Mesothelial cell of epicardium (in vitro differentiated cells): ENCODE measurements around the gene CEMIP2. TPM values are rescaled to one million over a fixed set of nuclear protein-coding genes. Genes with fewer than 3 reads are reported as not detected.

Experiments used
- DNase-seq, 2 experiments: peaks; one replicate each; pipeline ENCODE4 v3.0.0; 2021; ENCODE audit warnings: low spot score in 2 of 2; ENCODE audit not compliant: unreplicated experiment in 2 of 2
- H3K27ac Mint-ChIP-seq: 2 replicates; pipeline ENCODE4 v1.8.0; 2021; ENCODE audit warnings: mixed read lengths
- H3K27me3 Mint-ChIP-seq: 2 replicates; pipeline ENCODE4 v1.8.0; 2021; ENCODE audit warnings: low read depth, mixed read lengths
- H3K36me3 Mint-ChIP-seq: 2 replicates; pipeline ENCODE4 v1.8.0; 2021; ENCODE audit warnings: mixed read lengths
- H3K4me1 Mint-ChIP-seq: 2 replicates; pipeline ENCODE4 v1.8.0; 2021; ENCODE audit warnings: mixed read lengths
- H3K4me3 Mint-ChIP-seq: 2 replicates; pipeline ENCODE4 v1.8.0; 2021; ENCODE audit warnings: mild to moderate bottlenecking, moderate library complexity, mixed read lengths
- H3K9me3 Mint-ChIP-seq: 2 replicates; pipeline ENCODE4 v1.8.0; 2021; ENCODE audit warnings: mixed read lengths
- total RNA-seq: library from RNA; stranded (reverse); gene quantifications from 3 replicates; pipeline ENCODE4 v1.2.1, GENCODE V29; 2021
- TF ChIP-seq, protein P1 (sequence below): fragments of 200-600 bp; sonication (generic); IDR thresholded peaks from one replicate; pipeline ENCODE4 v1.5.0; 2021; ENCODE audit warnings: antibody characterized with exemption; ENCODE audit not compliant: unreplicated experiment

The CEMIP2 gene
- total RNA-seq, 1 donor from 2014 or later, result 122 TPM

DNA sequence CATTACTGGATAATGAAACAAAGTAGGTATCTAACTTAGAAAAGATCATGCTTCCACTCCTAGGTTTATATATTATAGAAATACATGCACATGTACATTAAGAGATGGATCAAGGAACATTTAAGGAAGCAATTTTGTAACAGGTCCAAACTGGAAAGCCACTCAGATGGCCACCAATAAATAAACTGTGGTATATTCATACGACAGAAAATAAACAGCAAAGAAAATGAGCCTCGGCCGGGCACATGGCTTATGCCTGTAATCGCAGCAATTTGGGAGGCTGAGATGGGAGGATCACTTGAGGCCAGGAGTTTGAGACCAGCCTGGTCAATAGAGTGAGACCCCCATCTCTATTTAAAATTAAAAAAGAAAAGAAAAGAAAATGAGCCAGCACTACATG is 25.6 kb downstream of the CEMIP2 start:
- peak overlapping the region; percentile 94 for H3K27ac Mint-ChIP-seq
- TF ChIP-seq, protein P1, sequence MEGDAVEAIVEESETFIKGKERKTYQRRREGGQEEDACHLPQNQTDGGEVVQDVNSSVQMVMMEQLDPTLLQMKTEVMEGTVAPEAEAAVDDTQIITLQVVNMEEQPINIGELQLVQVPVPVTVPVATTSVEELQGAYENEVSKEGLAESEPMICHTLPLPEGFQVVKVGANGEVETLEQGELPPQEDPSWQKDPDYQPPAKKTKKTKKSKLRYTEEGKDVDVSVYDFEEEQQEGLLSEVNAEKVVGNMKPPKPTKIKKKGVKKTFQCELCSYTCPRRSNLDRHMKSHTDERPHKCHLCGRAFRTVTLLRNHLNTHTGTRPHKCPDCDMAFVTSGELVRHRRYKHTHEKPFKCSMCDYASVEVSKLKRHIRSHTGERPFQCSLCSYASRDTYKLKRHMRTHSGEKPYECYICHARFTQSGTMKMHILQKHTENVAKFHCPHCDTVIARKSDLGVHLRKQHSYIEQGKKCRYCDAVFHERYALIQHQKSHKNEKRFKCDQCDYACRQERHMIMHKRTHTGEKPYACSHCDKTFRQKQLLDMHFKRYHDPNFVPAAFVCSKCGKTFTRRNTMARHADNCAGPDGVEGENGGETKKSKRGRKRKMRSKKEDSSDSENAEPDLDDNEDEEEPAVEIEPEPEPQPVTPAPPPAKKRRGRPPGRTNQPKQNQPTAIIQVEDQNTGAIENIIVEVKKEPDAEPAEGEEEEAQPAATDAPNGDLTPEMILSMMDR, result no peak
- no peaks in the 10 kb centered on the region for H3K27me3 Mint-ChIP-seq
- no peak for DNase-seq
- no peak overlapping the region for H3K4me3 Mint-ChIP-seq
- H3K36me3 Mint-ChIP-seq, result peaks cover 38% of the 10 kb centered on the region
- no peaks in the 10 kb centered on the region for H3K9me3 Mint-ChIP-seq
- H3K4me1 Mint-ChIP-seq, result peaks cover 44% of the 10 kb centered on the region

DNA sequence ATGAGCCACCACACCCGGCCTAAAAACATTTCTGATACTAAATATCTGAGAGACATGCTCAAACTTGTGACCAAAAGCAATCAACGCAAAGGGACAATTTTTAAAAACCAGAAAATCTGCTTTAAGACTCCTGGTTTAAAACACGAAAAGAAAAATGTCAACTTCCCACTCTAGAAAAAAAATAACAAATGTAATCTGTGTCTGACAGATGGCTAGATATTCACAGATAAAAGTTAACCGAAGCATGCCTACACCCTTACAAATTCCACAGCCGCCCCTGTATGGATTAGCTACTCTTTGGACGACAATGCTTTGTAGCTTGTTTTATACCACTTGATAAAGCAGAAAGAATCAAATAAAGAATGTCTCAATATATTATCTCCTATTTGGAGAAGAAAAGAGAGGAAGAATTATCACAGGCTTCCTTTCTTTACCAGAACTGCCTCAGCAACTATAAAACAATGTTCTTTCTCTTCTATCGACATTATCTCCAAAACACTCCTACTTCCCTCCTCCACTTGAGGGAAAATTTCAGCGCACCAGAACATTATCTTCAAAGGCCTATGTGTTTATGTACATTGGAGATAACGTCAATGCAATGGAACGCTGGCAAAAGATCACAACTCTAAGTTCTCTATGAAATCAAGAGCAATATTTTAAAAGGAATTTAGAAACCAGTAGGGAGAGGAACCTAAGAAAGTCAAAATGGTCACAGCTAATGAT is 26.2 kb downstream of the CEMIP2 start:
- H3K9me3 Mint-ChIP-seq, result no peaks in the 10 kb centered on the region
- H3K4me3 Mint-ChIP-seq, result peak overlapping the region; percentile 43
- no peaks in the 10 kb centered on the region for H3K27me3 Mint-ChIP-seq
- H3K27ac Mint-ChIP-seq, result peak overlapping the region; percentile 94
- no peak for DNase-seq
- TF ChIP-seq, protein P1, result no peak
- H3K4me1 Mint-ChIP-seq, result peaks cover 44% of the 10 kb centered on the region
- peaks cover 32% of the 10 kb centered on the region for H3K36me3 Mint-ChIP-seq

DNA sequence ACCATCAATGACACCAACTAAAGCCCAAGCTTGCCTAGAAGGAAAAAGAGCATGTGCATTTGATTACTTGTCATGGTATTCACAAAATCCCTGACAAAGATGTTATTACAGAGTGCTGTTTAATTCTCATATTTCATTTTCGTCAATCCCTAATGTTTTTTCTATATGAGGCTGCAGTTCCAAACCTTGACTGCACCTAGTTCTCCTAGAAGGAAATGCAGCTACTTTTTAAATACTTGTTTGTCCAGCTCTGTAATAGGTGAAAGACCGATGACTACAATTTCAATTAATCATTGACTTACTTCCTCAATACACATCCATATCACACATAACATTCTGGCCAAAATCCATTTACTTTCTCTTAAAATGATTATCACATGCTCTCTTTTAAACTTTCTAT is 28.1 kb downstream of the CEMIP2 start:
- H3K9me3 Mint-ChIP-seq, result no peaks in the 10 kb centered on the region
- H3K36me3 Mint-ChIP-seq, result peaks cover 26% of the 10 kb centered on the region
- H3K4me1 Mint-ChIP-seq, result peaks cover 55% of the 10 kb centered on the region
- no peak for DNase-seq
- TF ChIP-seq, protein P1, result no peak
- no peaks in the 10 kb centered on the region for H3K27me3 Mint-ChIP-seq
- H3K4me3 Mint-ChIP-seq, result peak overlapping the region; percentile 9
- peak overlapping the region; percentile 90 for H3K27ac Mint-ChIP-seq

DNA sequence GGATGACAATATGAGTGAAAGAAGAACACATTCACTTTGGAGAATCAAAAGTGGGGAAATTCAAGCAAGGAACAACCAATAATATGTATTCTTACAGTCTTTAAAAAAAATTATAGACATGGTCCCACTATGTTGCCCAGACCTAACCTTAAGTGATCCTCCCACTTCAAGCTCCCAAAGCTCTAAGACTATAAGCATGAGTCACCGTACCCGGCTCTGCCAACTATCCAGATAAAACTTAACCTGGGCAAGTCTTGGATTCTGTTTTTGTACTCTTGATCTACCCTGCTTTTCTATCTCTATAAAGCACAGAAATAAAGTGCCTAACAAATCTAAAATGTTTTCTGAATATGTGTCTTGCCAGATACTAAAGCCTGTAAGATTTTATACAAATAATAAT is 30.9 kb downstream of the CEMIP2 start:
- no peaks in the 10 kb centered on the region for H3K27me3 Mint-ChIP-seq
- no peak overlapping the region for H3K4me3 Mint-ChIP-seq
- H3K27ac Mint-ChIP-seq, result peak overlapping the region; percentile 39
- DNase-seq, result no peak
- H3K9me3 Mint-ChIP-seq, result no peaks in the 10 kb centered on the region
- TF ChIP-seq, protein P1, result no peak
- H3K36me3 Mint-ChIP-seq, result peaks cover 24% of the 10 kb centered on the region
- peaks cover 64% of the 10 kb centered on the region for H3K4me1 Mint-ChIP-seq

DNA sequence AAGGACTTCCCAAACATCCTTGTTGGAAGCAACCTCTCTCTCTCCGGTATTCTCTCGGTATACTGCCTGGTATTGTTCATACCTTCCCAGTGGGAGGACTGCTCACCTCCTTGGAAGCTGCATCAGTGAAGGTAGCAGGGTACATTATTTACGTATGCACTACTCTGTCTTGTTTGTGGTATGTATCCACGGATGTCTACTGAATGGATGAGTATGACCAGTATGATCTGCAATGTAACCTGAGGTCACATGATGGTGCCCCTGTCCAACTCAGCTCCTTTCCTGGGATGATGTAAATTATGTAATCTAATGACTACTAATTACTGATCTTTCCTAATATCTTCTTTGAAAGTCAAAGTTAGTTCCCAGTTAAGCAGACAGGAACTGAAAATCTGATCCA is 32.1 kb downstream of the CEMIP2 start:
- Mint-ChIP-seq H3K4me1 (peaks cover 64% of the 10 kb centered on the region), H3K9me3 (no peaks in the 10 kb centered on the region), H3K27me3 (no peaks in the 10 kb centered on the region), H3K36me3 (peaks cover 26% of the 10 kb centered on the region), H3K27ac (peak overlapping the region; percentile 52), H3K4me3 (no peak overlapping the region)
- TF ChIP-seq, protein P1, result no peak
- no peak for DNase-seq
